OCI-LY1 (cell line): ENCODE data around the gene BMPR1A.

ENCODE experiments used
- EZH2 ChIP-seq: fragments of 200-600 bp; sonication (generic), shearing (Covaris generic); IDR thresholded peaks from 2 replicates; pipeline ENCODE4 v1.8.0; 2017; ENCODE audit warnings: borderline replicate concordance, mixed run types, mild to moderate bottlenecking, antibody characterized with exemption, low read length, moderate library complexity, mixed read lengths
- TF ChIP-seq, protein P1 (sequence below): fragments of 200-600 bp; sonication (generic), shearing (Covaris generic); IDR thresholded peaks from 2 replicates; pipeline ENCODE4 v1.5.1; 2017; ENCODE audit warnings: mild to moderate bottlenecking, antibody characterized with exemption, low read length, moderate library complexity, mixed read lengths

DNA sequence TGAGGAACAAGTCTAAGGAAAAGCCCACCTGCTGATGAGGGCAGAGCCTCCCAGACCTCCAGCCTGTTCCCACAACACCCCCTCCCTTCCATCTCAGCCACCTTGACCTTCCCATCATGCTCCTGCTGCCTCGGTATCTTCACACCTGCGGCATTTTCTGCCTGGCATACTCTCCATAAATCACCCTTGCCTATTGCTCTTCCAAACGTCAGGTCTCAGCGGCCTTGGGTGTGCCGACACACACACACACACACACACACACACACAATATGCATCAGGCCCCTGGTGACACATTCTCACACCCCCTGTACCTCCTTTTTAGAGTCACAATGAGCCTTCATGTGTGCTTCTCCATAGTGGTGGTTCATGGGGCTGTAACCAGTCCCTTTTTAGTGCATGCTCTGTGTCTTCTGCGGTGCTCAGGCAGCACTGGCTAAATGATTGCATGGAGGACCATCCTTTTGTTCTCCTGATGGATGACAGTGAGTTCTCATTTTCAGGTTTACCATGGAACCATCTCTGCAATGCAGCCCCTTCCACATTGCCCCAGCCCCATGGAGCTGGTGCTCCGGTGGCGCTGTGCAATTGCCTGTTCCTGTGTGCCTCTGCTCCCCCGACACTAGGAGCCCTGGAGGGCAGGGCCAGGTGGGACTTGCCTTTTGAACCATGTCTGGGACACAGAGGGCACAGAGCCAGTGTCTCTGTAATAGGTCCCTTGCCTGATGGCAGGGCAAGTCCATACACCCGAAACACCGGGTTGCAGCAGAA, 216.4 kb downstream of the BMPR1A start:
- TF ChIP-seq, protein P1, sequence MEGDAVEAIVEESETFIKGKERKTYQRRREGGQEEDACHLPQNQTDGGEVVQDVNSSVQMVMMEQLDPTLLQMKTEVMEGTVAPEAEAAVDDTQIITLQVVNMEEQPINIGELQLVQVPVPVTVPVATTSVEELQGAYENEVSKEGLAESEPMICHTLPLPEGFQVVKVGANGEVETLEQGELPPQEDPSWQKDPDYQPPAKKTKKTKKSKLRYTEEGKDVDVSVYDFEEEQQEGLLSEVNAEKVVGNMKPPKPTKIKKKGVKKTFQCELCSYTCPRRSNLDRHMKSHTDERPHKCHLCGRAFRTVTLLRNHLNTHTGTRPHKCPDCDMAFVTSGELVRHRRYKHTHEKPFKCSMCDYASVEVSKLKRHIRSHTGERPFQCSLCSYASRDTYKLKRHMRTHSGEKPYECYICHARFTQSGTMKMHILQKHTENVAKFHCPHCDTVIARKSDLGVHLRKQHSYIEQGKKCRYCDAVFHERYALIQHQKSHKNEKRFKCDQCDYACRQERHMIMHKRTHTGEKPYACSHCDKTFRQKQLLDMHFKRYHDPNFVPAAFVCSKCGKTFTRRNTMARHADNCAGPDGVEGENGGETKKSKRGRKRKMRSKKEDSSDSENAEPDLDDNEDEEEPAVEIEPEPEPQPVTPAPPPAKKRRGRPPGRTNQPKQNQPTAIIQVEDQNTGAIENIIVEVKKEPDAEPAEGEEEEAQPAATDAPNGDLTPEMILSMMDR = no peak
- TF ChIP-seq EZH2 = no peak
